ENCODE results near the gene TPCN2.

- TF ChIP-seq POLR2A (IDR thresholded peaks at IDR 0.05) (no peak), CTCF (IDR thresholded peaks at IDR 0.05) (no peak)
These were observed 7.1 kb downstream of the TPCN2 start for GRCh38 chr11:69055598-69056516.
